ENCODE results near the gene CBFA2T3. TPM values are rescaled to one million over a fixed set of nuclear protein-coding genes. Genes with fewer than 3 reads are reported as not detected.

Gene CBFA2T3
- polyA plus RNA-seq, 3 donors = 5.3 to 32.2 (median 6.2) TPM

DNA sequence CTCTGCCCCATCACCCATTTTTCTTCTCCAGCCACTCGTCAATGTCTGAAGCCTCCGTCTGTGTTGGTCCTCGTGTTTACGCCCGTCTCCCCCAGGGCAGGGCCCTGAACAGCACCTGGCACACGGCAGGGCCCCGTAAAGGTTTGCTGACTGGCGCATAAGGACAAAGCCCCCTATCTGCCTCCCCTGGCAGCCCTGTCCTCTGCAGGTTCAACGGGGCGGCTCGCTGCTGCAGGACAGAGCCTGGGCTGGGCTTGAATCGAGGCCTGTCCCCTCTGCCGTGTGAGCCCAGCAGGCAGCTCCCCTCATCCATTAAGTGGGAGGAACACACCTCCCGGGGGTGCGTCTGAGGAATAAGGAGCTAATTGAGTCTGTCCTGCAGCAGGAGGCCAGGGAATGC is 64.5 kb downstream of the CBFA2T3 start:
- Histone ChIP-seq H3K27me3 (ENCODE audit: control insufficient read depth in 2 of 2, insufficient read depth in 2 of 2, low read length in 2 of 2) (no peaks in the 10 kb centered on the region), H4K20me1 (ENCODE audit: insufficient read depth, low read length) (peaks cover 99% of the 10 kb centered on the region), H3K36me3 (replicated peaks in 1 of 2; ENCODE audit: control insufficient read depth in 1 of 2, insufficient read depth in 2 of 2, low read length in 2 of 2) (peaks cover 14 to 44% of the 10 kb centered on the region in 2 donors), H3K4me1 (ENCODE audit: control insufficient read depth in 1 of 2, insufficient read depth in 2 of 2, low read length in 2 of 2) (no peaks in the 10 kb centered on the region), H3K9me3 (replicated peaks in 1 of 2; ENCODE audit: control insufficient read depth in 1 of 2, insufficient read depth in 1 of 2, low read length in 2 of 2) (peaks cover 0 to 9% of the 10 kb centered on the region in 2 donors), H3K27ac (ENCODE audit: low read depth in 1 of 2, low read length in 2 of 2) (no peak overlapping the region), H2AFZ (ENCODE audit: insufficient read depth, low read depth, low read length, poor library complexity, severe bottlenecking) (no peak overlapping the region), H3K9ac (ENCODE audit: insufficient read depth, low read length, poor library complexity, severe bottlenecking) (no peak overlapping the region), H3K79me2 (ENCODE audit: insufficient read depth, low read length) (peaks cover 68% of the 10 kb centered on the region), H3K4me2 (replicated peaks; ENCODE audit: extremely low read depth, low read length, poor library complexity, severe bottlenecking) (no peak overlapping the region), H3K4me3 (replicated peaks in 1 of 3; ENCODE audit: low read depth in 2 of 3, low read length in 3 of 3) (no peak overlapping the region)
- TF ChIP-seq, protein P1, sequence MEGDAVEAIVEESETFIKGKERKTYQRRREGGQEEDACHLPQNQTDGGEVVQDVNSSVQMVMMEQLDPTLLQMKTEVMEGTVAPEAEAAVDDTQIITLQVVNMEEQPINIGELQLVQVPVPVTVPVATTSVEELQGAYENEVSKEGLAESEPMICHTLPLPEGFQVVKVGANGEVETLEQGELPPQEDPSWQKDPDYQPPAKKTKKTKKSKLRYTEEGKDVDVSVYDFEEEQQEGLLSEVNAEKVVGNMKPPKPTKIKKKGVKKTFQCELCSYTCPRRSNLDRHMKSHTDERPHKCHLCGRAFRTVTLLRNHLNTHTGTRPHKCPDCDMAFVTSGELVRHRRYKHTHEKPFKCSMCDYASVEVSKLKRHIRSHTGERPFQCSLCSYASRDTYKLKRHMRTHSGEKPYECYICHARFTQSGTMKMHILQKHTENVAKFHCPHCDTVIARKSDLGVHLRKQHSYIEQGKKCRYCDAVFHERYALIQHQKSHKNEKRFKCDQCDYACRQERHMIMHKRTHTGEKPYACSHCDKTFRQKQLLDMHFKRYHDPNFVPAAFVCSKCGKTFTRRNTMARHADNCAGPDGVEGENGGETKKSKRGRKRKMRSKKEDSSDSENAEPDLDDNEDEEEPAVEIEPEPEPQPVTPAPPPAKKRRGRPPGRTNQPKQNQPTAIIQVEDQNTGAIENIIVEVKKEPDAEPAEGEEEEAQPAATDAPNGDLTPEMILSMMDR (IDR thresholded peaks at IDR 0.05) = no peak
- H3K9me3 Mint-ChIP-seq = peaks cover 0 to 7% (median 2%) of the 10 kb centered on the region in 7 donors
- intact Hi-C loops (cut with micrococcal nuclease) = no loop called here
- WGBS (ENCODE audit: insufficient coverage) = 94% methylated on average over 12 of the region's 15 CpGs
- peak overlapping the region in 2 of 7 donors; percentile 23 to 62 for H3K27ac Mint-ChIP-seq
- peaks cover 20 to 51% of the 10 kb centered on the region in 2 donors for H3K36me3 Mint-ChIP-seq
- H3K27me3 Mint-ChIP-seq (ENCODE audit: low read depth in 3 of 3) = peaks cover 0 to 3% (median 1%) of the 10 kb centered on the region in 3 donors
- no peak for DNase-seq
- no peak overlapping the region for H3K4me3 Mint-ChIP-seq
- no peaks in the 10 kb centered on the region for H3K4me1 Mint-ChIP-seq

DNA sequence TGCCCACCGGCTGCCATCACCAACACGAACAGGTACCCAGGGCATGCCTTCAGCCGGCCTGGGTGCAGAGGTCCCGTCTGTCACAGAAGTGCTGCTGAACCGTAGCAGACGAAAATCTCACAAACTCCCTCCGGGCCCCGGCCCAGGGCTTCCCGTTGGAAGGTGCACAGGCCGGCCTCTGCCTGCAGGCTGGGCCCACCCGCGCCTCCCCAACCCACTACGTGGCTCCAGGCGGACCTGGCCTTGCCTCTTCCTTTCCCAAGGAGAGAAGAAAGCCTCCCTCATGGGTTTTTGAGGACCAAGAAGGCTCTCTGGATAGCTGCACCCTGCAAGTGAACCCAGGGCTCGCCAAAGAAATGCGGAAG is 65.1 kb downstream of the CBFA2T3 start:
- no peak overlapping the region for H3K27ac Mint-ChIP-seq
- peaks cover 99% of the 10 kb centered on the region for H4K20me1 ChIP-seq (ENCODE audit: insufficient read depth, low read length)
- TF ChIP-seq, protein P1 (IDR thresholded peaks at IDR 0.05) = no peak
- H3K36me3 Mint-ChIP-seq = peaks cover 19 to 47% of the 10 kb centered on the region in 2 donors
- H3K9me3 Mint-ChIP-seq = peaks cover 0 to 7% (median 2%) of the 10 kb centered on the region in 7 donors
- H3K9ac ChIP-seq (ENCODE audit: insufficient read depth, low read length, poor library complexity, severe bottlenecking) = no peak overlapping the region
- H2AFZ ChIP-seq (ENCODE audit: insufficient read depth, low read depth, low read length, poor library complexity, severe bottlenecking) = no peak overlapping the region
- H3K27ac ChIP-seq (ENCODE audit: low read depth in 1 of 2, low read length in 2 of 2) = no peak overlapping the region
- WGBS (ENCODE audit: insufficient coverage) = 98% methylated on average over 13 of the region's 16 CpGs
- intact Hi-C loops (cut with micrococcal nuclease) = no loop called here
- no peak overlapping the region for H3K4me3 Mint-ChIP-seq
- no peak overlapping the region for H3K4me2 ChIP-seq (replicated peaks; ENCODE audit: extremely low read depth, low read length, poor library complexity, severe bottlenecking)
- H3K27me3 Mint-ChIP-seq (ENCODE audit: low read depth in 3 of 3) = peaks cover 0 to 1% (median 1%) of the 10 kb centered on the region in 3 donors
- peaks cover 64% of the 10 kb centered on the region for H3K79me2 ChIP-seq (ENCODE audit: insufficient read depth, low read length)
- no peak overlapping the region for H3K4me3 ChIP-seq (replicated peaks in 1 of 3; ENCODE audit: low read depth in 2 of 3, low read length in 3 of 3)
- peaks cover 0 to 9% of the 10 kb centered on the region in 2 donors for H3K9me3 ChIP-seq (replicated peaks in 1 of 2; ENCODE audit: control insufficient read depth in 1 of 2, insufficient read depth in 1 of 2, low read length in 2 of 2)
- H3K4me1 ChIP-seq (ENCODE audit: control insufficient read depth in 1 of 2, insufficient read depth in 2 of 2, low read length in 2 of 2) = no peaks in the 10 kb centered on the region
- no peaks in the 10 kb centered on the region for H3K27me3 ChIP-seq (ENCODE audit: control insufficient read depth in 2 of 2, insufficient read depth in 2 of 2, low read length in 2 of 2)
- peaks cover 14 to 44% of the 10 kb centered on the region in 2 donors for H3K36me3 ChIP-seq (replicated peaks in 1 of 2; ENCODE audit: control insufficient read depth in 1 of 2, insufficient read depth in 2 of 2, low read length in 2 of 2)
- H3K4me1 Mint-ChIP-seq = no peaks in the 10 kb centered on the region
- no peak for DNase-seq

Measured in CD14-positive monocyte (primary cell).